SK-N-MC (cell line): ENCODE results near the gene ZMYM3.

Source experiments
- DNase-seq: peaks from one replicate; pipeline ENCODE4 v3.0.0-alpha.2; 2011; ENCODE audit warnings: low read depth, low spot score
- H3K27ac ChIP-seq: fragments of 200-600 bp; sonication (generic); 2 replicates; pipeline ENCODE4 v1.5.1; 2016; ENCODE audit warnings: mixed run types
- H3K36me3 ChIP-seq: fragments of 200-600 bp; sonication (generic); 2 replicates; pipeline ENCODE4 v1.6.1; 2017; ENCODE audit warnings: antibody characterized with exemption, low read length, mixed read lengths; ENCODE audit not compliant: insufficient read depth
- H3K4me3 ChIP-seq: fragments of 200-600 bp; sonication (generic); 2 replicates; pipeline ENCODE4 v1.5.1; 2016
- H3K9ac ChIP-seq: fragments of 200-600 bp; sonication (generic); 2 replicates; pipeline ENCODE4 v1.8.0; 2017; ENCODE audit warnings: mixed run types, mixed read lengths; ENCODE audit not compliant: insufficient read length
- H3K9me3 ChIP-seq: fragments of 200-600 bp; sonication (generic); 2 replicates; pipeline ENCODE4 v1.6.1; 2017; ENCODE audit warnings: low read depth, mild to moderate bottlenecking, antibody characterized with exemption, low read length, moderate library complexity, mixed read lengths
- EZH2 ChIP-seq: fragments of 200-600 bp; sonication (generic); IDR thresholded peaks from one replicate; pipeline ENCODE4 v1.6.1; 2017; ENCODE audit warnings: antibody characterized with exemption
- FOXP2 ChIP-seq: optimal IDR thresholded peaks from 2 replicates; pipeline ENCODE3; 2011; ENCODE audit warnings: mild to moderate bottlenecking, moderate library complexity; ENCODE audit not compliant: insufficient read depth; ENCODE audit errors: extremely low read length, control extremely low read depth
- POLR2AphosphoS5 ChIP-seq: IDR thresholded peaks from 2 replicates; pipeline ENCODE4 v1.6.1; 2012; ENCODE audit warnings: mild to moderate bottlenecking, low read depth, low read length, borderline replicate concordance

The ZMYM3 gene

GRCh38 chrX:71221145-71221544 is 32.8 kb downstream of the ZMYM3 start:
- TF ChIP-seq FOXP2 (no peak), EZH2 (no peak), POLR2AphosphoS5 (no peak)
- Histone ChIP-seq H3K4me3 (no peak overlapping the region), H3K9ac (no peak overlapping the region), H3K9me3 (no peaks in the 10 kb centered on the region), H3K27ac (no peak overlapping the region), H3K36me3 (no peaks in the 10 kb centered on the region)
- no peak for DNase-seq

DNA sequence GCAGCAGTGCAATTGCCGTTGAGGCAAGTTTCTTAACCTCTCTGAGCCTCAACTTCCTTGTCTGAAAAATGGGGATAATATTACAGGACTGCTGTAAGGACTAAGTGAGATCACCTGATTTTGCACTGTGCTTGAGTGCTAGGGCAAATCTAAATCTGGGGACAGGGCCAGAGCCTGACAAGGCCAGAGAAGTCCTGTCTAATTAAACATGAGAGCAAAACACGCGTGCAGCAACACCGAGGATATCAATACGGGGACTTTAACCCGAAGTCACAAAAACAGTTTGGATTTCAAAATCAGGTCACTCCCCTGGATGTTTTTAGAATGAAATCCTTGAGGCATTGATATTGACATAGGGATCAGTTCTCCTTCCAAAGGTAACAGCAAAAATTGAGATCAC is 36.6 kb downstream of the ZMYM3 start:
- no peaks in the 10 kb centered on the region for H3K9me3 ChIP-seq

DNA sequence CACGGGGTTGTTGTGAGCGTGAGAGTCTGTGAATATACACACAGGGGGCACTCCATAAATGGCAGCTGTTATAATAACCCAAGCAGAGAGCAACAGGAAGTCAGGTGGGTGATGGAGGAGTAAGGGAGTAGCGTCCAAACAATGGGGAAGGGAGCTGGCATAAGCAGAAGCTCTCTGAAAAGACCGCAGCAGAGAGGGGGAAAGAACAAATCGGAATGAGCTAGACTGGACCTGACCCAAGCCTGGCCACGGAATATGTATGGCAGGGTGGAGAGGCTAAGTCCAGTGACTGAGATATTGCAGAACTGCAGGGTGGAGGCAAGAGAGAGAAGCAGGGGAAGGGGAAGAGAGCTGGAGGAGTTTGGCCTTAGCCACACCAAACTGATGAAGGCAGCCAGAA is 37.5 kb downstream of the ZMYM3 start:
- TF ChIP-seq POLR2AphosphoS5, result no peak
- TF ChIP-seq FOXP2, result no peak
- TF ChIP-seq EZH2, result no peak
- Histone ChIP-seq H3K4me3 (no peak overlapping the region), H3K27ac (no peak overlapping the region), H3K9me3 (no peaks in the 10 kb centered on the region), H3K36me3 (no peaks in the 10 kb centered on the region), H3K9ac (no peak overlapping the region)
- no peak for DNase-seq

More for the DNA sequence above, 36.6 kb downstream of the ZMYM3 start:
- Histone ChIP-seq H3K36me3 (no peaks in the 10 kb centered on the region), H3K9ac (no peak overlapping the region), H3K27ac (no peak overlapping the region), H3K4me3 (no peak overlapping the region)
- DNase-seq, result no peak
- TF ChIP-seq EZH2 (no peak), POLR2AphosphoS5 (no peak), FOXP2 (no peak)

DNA sequence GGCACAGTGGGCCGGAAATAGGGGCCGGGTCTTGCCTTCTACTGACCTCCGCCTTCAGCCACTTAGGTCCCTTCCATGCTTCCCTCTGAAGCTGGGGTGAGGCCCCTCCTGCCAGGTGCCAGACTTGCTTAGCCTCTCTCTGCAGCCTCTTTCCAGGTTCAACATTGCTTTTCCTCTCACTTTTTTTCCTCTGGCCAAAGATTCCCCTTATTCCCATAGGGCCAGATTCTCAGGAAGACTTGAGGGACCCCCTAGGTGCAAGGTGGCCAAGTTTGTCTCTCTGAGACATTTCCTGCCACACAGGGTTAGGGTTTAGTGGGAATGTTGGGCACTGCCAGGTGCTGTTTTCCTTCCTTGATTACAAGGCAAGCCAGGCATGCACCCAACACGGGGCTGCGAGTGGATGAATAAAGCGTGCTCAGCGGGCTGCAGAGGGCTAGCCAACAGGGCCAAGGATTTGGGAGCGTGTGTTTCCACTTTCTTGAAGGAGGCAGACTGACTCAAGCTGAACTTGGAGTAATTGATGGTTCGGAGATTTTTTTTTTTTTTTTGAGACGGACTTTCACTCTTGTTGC is 38.5 kb downstream of the ZMYM3 start:
- no peaks in the 10 kb centered on the region for H3K36me3 ChIP-seq
- no peak overlapping the region for H3K4me3 ChIP-seq
- DNase-seq, result no peak
- H3K27ac ChIP-seq, result no peak overlapping the region
- no peak for TF ChIP-seq POLR2AphosphoS5
- no peak for TF ChIP-seq FOXP2
- TF ChIP-seq EZH2, result no peak
- no peak overlapping the region for H3K9ac ChIP-seq
- no peaks in the 10 kb centered on the region for H3K9me3 ChIP-seq

DNA sequence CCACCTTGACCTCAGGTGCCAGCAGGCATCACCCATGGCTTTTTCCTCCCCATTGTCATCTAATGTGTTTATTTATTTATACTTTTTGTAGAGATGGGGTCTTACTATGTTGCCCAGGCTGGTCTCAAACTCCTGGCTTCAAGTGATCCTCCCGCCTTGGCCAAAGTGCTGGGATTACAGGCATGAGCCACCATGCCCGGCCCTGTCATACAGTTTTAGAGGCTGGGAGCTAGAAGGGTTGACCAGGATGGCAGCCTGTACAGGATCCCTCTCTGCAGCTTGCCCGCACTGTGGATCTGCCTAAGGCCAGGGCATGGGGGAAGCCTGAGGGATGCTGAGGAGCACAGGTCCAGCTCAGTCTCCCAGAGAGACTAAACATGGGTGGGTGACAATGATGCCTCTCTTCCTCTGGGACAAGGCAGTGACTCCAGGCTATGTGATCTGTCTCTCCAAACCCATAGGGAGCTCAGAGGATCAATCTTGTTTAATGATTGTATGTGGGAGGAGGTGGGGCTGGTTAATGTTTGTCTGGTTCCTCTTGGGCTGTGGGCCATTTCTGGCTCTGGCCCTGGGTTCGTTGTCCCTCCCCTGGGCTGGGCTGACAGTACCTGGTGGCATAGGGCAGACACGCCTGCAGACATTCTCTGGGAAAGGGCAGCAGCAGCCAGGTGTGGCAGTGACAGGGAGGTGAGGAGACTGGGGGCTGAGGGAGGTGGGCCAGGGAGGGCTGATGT is 39.2 kb downstream of the ZMYM3 start:
- no peak for DNase-seq
- no peak overlapping the region for H3K9ac ChIP-seq
- no peaks in the 10 kb centered on the region for H3K9me3 ChIP-seq
- H3K4me3 ChIP-seq, result no peak overlapping the region
- H3K36me3 ChIP-seq, result no peaks in the 10 kb centered on the region
- TF ChIP-seq POLR2AphosphoS5 (no peak), EZH2 (no peak), FOXP2 (no peak)
- no peak overlapping the region for H3K27ac ChIP-seq

DNA sequence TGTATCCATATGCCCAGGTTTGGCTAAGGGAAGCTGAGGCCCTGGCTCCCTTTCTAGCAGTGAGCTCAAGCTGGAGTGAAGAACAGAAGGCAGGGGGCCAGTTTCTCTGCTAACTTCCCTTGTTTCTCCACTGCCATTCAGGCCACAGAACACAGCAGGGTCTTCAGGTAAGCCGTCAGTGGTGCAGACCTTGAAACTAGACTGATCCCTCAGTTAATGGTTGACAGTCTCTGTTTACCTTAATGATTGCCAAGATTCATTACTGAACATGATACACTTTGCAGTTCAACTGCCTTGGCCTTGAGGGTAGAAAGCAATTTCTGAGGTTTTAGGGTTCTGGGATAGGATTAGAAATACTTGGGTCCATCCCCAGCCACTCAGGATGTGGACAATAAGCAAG is 39.8 kb downstream of the ZMYM3 start:
- Histone ChIP-seq H3K9me3 (no peaks in the 10 kb centered on the region), H3K4me3 (no peak overlapping the region), H3K27ac (no peak overlapping the region), H3K9ac (no peak overlapping the region), H3K36me3 (no peaks in the 10 kb centered on the region)
- TF ChIP-seq FOXP2 (no peak), POLR2AphosphoS5 (no peak), EZH2 (no peak)
- no peak for DNase-seq

DNA sequence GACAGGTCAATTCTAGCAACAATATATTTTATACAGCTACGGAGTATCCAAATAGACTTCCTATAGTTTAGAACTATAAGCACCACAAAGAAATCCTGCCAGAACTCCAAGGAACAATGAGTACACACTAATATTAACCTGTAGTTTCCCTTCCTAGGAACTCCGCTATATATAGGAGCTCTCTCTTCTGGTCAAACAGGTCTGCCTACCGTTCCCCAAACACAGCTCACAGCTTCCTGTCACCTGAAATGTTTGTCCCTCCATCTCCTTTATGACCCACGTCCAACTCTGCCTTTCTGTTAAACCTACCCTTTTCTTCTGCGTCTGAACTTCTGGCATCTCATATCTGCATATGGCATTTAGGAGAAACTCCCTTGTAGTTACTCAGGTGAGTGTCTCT is 41.4 kb downstream of the ZMYM3 start:
- Histone ChIP-seq H3K9me3 (no peaks in the 10 kb centered on the region), H3K36me3 (no peaks in the 10 kb centered on the region), H3K9ac (no peak overlapping the region), H3K4me3 (no peak overlapping the region), H3K27ac (no peak overlapping the region)
- no peak for DNase-seq
- TF ChIP-seq POLR2AphosphoS5 (no peak), EZH2 (no peak), FOXP2 (no peak)

GRCh38 chrX:71210816-71211215 is 43.1 kb downstream of the ZMYM3 start:
- no peak overlapping the region for H3K9ac ChIP-seq
- no peaks in the 10 kb centered on the region for H3K36me3 ChIP-seq
- H3K27ac ChIP-seq, result no peak overlapping the region
- H3K9me3 ChIP-seq, result no peaks in the 10 kb centered on the region
- no peak overlapping the region for H3K4me3 ChIP-seq
- no peak for DNase-seq
- TF ChIP-seq EZH2, result no peak
- TF ChIP-seq POLR2AphosphoS5, result no peak
- TF ChIP-seq FOXP2, result no peak

GRCh38 chrX:71199252-71200008 is 54.5 kb downstream of the ZMYM3 start:
- DNase-seq, result no peak
- no peaks in the 10 kb centered on the region for H3K9me3 ChIP-seq
- H3K9ac ChIP-seq, result no peak overlapping the region
- no peaks in the 10 kb centered on the region for H3K36me3 ChIP-seq
- no peak overlapping the region for H3K4me3 ChIP-seq
- TF ChIP-seq EZH2, result no peak
- TF ChIP-seq POLR2AphosphoS5, result no peak
- TF ChIP-seq FOXP2, result no peak
- H3K27ac ChIP-seq, result no peak overlapping the region
